ENCODE data around the gene LAPTM4A. TPM values are rescaled to one million over a fixed set of nuclear protein-coding genes. Genes with fewer than 3 reads are reported as not detected.

LAPTM4A gene
- total and polyA plus RNA-seq, 10 of the 15 experiments (the other 5 are each of a cell fraction or from before 2014, with no cell fraction given): 17.8 to 107 (median 45.8) TPM

DNA sequence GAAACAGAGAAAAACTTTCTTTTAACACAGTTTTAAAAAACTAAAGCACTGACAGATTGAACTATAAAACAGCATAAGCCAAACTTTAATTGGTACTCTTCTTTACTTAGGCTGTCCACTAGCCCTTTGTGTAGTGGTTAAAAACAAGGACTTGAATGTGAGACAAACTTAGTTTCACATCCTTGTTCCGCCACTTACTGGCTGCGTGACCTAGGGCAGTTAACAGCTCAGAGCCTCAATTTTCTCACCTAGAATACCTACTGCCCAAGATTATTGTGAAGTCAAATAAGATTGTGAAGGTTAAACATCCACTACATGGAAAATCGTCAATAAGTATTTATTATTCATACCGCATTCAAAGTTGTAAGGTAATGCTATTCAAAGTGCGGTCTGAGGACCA is 63.5 kb downstream of the LAPTM4A start (continued):
- TF ChIP-seq NR2C1 (IDR thresholded peaks at IDR 0.05) (no peak), RFX5 (IDR thresholded peaks at IDR 0.05; ENCODE audit: low read depth, low read length) (no peak), CUX1 (IDR thresholded peaks at IDR 0.05; ENCODE audit: insufficient replicate concordance, low read depth, low read length) (no peak), DPF2 (IDR thresholded peaks at IDR 0.05) (peak; percentile 83), NFIC (IDR thresholded peaks at IDR 0.05; ENCODE audit: low read depth, low read length) (no peak), CHD2 (IDR thresholded peaks at IDR 0.05; ENCODE audit: borderline replicate concordance, low read depth, low read length) (0 out of 2 replicates have a peak, but pooled peaks have one; percentile 24), IRF4 (IDR thresholded peaks at IDR 0.05; ENCODE audit: low read depth, low read length) (peak; percentile 33; the same call in 1 of the 2 replicates), JUNB (IDR thresholded peaks at IDR 0.05) (no peak), MTA3 (IDR thresholded peaks at IDR 0.05; ENCODE audit: borderline replicate concordance, low read length) (no peak), RUNX3 (IDR thresholded peaks at IDR 0.05; ENCODE audit: low read length) (peak; percentile 37; the same call in 1 of the 2 replicates), SRF (IDR thresholded peaks at IDR 0.05; ENCODE audit: low read depth in 2 of 2, low read length in 2 of 2) (no peak), YBX1 (IDR thresholded peaks at IDR 0.05) (no peak), NBN (IDR thresholded peaks at IDR 0.05) (0 out of 2 replicates have a peak, but pooled peaks have one; percentile 30), BCL11A (IDR thresholded peaks at IDR 0.05; ENCODE audit: low read depth, low read length) (peak; percentile 35; the same call in 1 of the 2 replicates), ATF7 (IDR thresholded peaks at IDR 0.05; ENCODE audit: low read depth) (no peak; the same call in 1 of the 2 replicates), NFYB (IDR thresholded peaks at IDR 0.05; ENCODE audit: insufficient read depth, low read depth, low read length) (no peak), STAT3 (IDR thresholded peaks at IDR 0.05; ENCODE audit: low read depth, low read length) (no peak), SMARCA5 (IDR thresholded peaks at IDR 0.05) (no peak; the same call in 1 of the 2 replicates), RELB (IDR thresholded peaks at IDR 0.05; ENCODE audit: low read depth) (no peak), POU2F2 (IDR thresholded peaks at IDR 0.05; ENCODE audit: borderline replicate concordance, low read depth, low read length) (no peak), SMAD5 (IDR thresholded peaks at IDR 0.05; ENCODE audit: low read depth) (no peak), FOS (IDR thresholded peaks at IDR 0.05; ENCODE audit: borderline replicate concordance, extremely low read depth, insufficient read length) (no peak), HDAC2 (IDR thresholded peaks at IDR 0.05) (no peak), MYC (IDR thresholded peaks at IDR 0.05; ENCODE audit: insufficient read depth, insufficient read length, insufficient replicate concordance, low read length, severe bottlenecking) (no peak), NFXL1 (IDR thresholded peaks at IDR 0.05; ENCODE audit: borderline replicate concordance) (no peak)
- TF ChIP-seq, protein P1, sequence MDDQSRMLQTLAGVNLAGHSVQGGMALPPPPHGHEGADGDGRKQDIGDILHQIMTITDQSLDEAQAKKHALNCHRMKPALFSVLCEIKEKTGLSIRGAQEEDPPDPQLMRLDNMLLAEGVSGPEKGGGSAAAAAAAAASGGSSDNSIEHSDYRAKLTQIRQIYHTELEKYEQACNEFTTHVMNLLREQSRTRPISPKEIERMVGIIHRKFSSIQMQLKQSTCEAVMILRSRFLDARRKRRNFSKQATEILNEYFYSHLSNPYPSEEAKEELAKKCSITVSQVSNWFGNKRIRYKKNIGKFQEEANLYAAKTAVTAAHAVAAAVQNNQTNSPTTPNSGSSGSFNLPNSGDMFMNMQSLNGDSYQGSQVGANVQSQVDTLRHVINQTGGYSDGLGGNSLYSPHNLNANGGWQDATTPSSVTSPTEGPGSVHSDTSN (IDR thresholded peaks at IDR 0.05; ENCODE audit: insufficient replicate concordance, low read depth, low read length): no peak
